Measurements from ENCODE around the gene DHX35. TPM values are rescaled to one million over a fixed set of nuclear protein-coding genes. Genes with fewer than 3 reads are reported as not detected.

The DHX35 gene
- total and polyA plus RNA-seq, 2 of the 4 experiments (the other 2 are of a cell fraction), result 9.1 to 13.5 TPM

GRCh38 chr20:39070484-39071231, 108.5 kb downstream of the DHX35 start:
- H2AK5ac ChIP-seq (ENCODE audit: low read depth, low read length), result no peak overlapping the region
- dilution Hi-C loops (cut with HindIII; ENCODE audit: low sequenced_read_pairs, unreplicated experiment), result no loop called here
- H3K9me1 ChIP-seq (ENCODE audit: insufficient read depth, low read length), result no peaks in the 10 kb centered on the region

More at GRCh38 chr20:39070484-39071231, 108.5 kb downstream of the DHX35 start:
- Histone ChIP-seq H4K20me1 (ENCODE audit: insufficient read depth, low read length) (no peaks in the 10 kb centered on the region), H3K4me3 (ENCODE audit: insufficient read depth, low read depth, low read length) (no peak overlapping the region), H3K4me2 (ENCODE audit: low read depth, low read length) (no peak overlapping the region), H4K5ac (ENCODE audit: low read depth, low read length) (no peak overlapping the region), H3K9ac (ENCODE audit: low read depth, low read length) (no peak overlapping the region), H2BK15ac (ENCODE audit: low read depth, low read length) (no peak overlapping the region), H3K4ac (ENCODE audit: low read depth, low read length) (no peak overlapping the region), H2BK5ac (ENCODE audit: low read depth, low read length, poor library complexity, severe bottlenecking) (no peak overlapping the region), H3K56ac (ENCODE audit: extremely low read depth, insufficient read depth, low read length) (no peak overlapping the region), H4K91ac (ENCODE audit: insufficient read depth, low read depth, low read length) (no peak overlapping the region), H3K27ac (ENCODE audit: insufficient read depth, low read length) (no peak overlapping the region), H3K14ac (replicated peaks; ENCODE audit: low read depth, low read length) (no peak overlapping the region), H2BK120ac (ENCODE audit: low read depth, low read length) (no peak overlapping the region), H3K27me3 (ENCODE audit: control insufficient read depth, insufficient read depth, low read length) (peaks cover 5% of the 10 kb centered on the region), H3K36me3 (ENCODE audit: control insufficient read depth, insufficient read depth, low read length) (no peaks in the 10 kb centered on the region), H3K9me3 (ENCODE audit: control insufficient read depth, insufficient read depth, low read length) (peaks cover 4% of the 10 kb centered on the region; the same call in 1 of the 2 replicates), H3K23ac (ENCODE audit: low read depth, low read length) (no peak overlapping the region), H3K18ac (ENCODE audit: low read depth, low read length) (no peak overlapping the region), H2AK9ac (replicated peaks; ENCODE audit: low read depth, low read length, poor library complexity) (no peak overlapping the region), H4K8ac (ENCODE audit: low read depth in 2 of 2, low read length in 2 of 2) (no peak overlapping the region), H3K4me1 (ENCODE audit: control insufficient read depth, insufficient read depth, low read length) (no peaks in the 10 kb centered on the region), H3K79me1 (ENCODE audit: low read depth in 1 of 2, low read length in 2 of 2) (no peaks in the 10 kb centered on the region), H2BK20ac (ENCODE audit: low read depth, low read length) (no peak overlapping the region), H2AFZ (replicated peaks; ENCODE audit: low read length, poor library complexity) (no peak overlapping the region)
- BruUV-seq (replicated peaks), result no TSS peak
- in situ Hi-C loops (cut with MboI; ENCODE audit: low sequenced_read_pairs), result no loop called here
- ChIA-PET CTCF (interaction anchor here (1.1 kb wide), 1 partner anchor 20 kb away, joined by 3 read pairs; no protein-coding TSS in a partner anchor), POLR2A (ENCODE audit: unreplicated experiment) (no interaction called here)
- DNase-seq, result peak; percentile 56
- intact Hi-C loops (cut with micrococcal nuclease), result no loop called here
- ATAC-seq (ENCODE audit: low read depth), result peak; percentile 66
- no CpG with 5 or more reads among the region's 7 CpGs for WGBS, 2 experiments (ENCODE audit: extremely low coverage in 2 of 2, insufficient read length in 1 of 2)
- TF ChIP-seq CEBPB (IDR thresholded peaks at IDR 0.05; ENCODE audit: low read depth, low read length) (no peak), NFE2L2 (IDR thresholded peaks at IDR 0.05; ENCODE audit: low read depth, low read length) (no peak), FOS (IDR thresholded peaks at IDR 0.05; ENCODE audit: low read depth, low read length) (no peak), RCOR1 (IDR thresholded peaks at IDR 0.05; ENCODE audit: insufficient replicate concordance, low read length) (no peak), BHLHE40 (IDR thresholded peaks at IDR 0.05; ENCODE audit: low read depth, low read length) (no peak), MXI1 (IDR thresholded peaks at IDR 0.05; ENCODE audit: borderline replicate concordance, low read depth, low read length) (no peak), POLR2A (IDR thresholded peaks at IDR 0.05; ENCODE audit: low read depth, low read length) (no peak), MAZ (IDR thresholded peaks at IDR 0.05; ENCODE audit: borderline replicate concordance, low read depth, low read length) (no peak), MAFK (IDR thresholded peaks at IDR 0.05; ENCODE audit: low read depth, low read length) (no peak), RAD21 (IDR thresholded peaks at IDR 0.05; ENCODE audit: low read length) (no peak), CHD1 (IDR thresholded peaks at IDR 0.05; ENCODE audit: low read depth, low read length) (no peak), SMC3 (IDR thresholded peaks at IDR 0.05; ENCODE audit: low read depth, low read length) (no peak), USF2 (IDR thresholded peaks at IDR 0.05; ENCODE audit: low read depth, low read length) (no peak), RFX5 (IDR thresholded peaks at IDR 0.05; ENCODE audit: low read depth, low read length) (no peak)
- TF ChIP-seq, protein P1, sequence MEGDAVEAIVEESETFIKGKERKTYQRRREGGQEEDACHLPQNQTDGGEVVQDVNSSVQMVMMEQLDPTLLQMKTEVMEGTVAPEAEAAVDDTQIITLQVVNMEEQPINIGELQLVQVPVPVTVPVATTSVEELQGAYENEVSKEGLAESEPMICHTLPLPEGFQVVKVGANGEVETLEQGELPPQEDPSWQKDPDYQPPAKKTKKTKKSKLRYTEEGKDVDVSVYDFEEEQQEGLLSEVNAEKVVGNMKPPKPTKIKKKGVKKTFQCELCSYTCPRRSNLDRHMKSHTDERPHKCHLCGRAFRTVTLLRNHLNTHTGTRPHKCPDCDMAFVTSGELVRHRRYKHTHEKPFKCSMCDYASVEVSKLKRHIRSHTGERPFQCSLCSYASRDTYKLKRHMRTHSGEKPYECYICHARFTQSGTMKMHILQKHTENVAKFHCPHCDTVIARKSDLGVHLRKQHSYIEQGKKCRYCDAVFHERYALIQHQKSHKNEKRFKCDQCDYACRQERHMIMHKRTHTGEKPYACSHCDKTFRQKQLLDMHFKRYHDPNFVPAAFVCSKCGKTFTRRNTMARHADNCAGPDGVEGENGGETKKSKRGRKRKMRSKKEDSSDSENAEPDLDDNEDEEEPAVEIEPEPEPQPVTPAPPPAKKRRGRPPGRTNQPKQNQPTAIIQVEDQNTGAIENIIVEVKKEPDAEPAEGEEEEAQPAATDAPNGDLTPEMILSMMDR (conservative IDR thresholded peaks at IDR 0.05; ENCODE audit: low read depth, low read length), result no peak
- TF ChIP-seq, protein P2, sequence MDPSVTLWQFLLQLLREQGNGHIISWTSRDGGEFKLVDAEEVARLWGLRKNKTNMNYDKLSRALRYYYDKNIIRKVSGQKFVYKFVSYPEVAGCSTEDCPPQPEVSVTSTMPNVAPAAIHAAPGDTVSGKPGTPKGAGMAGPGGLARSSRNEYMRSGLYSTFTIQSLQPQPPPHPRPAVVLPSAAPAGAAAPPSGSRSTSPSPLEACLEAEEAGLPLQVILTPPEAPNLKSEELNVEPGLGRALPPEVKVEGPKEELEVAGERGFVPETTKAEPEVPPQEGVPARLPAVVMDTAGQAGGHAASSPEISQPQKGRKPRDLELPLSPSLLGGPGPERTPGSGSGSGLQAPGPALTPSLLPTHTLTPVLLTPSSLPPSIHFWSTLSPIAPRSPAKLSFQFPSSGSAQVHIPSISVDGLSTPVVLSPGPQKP (IDR thresholded peaks at IDR 0.05; ENCODE audit: borderline replicate concordance, low read depth, low read length), result no peak

Measured in IMR-90 (cell line).